Cardiac muscle cell (in vitro differentiated cells and primary cell): ENCODE results near the gene CENPP. TPM values are rescaled to one million over a fixed set of nuclear protein-coding genes. Genes with fewer than 3 reads are reported as not detected.

Source experiments
- DNase-seq, 2 donors: peaks; one replicate each; pipeline versions ENCODE4 v3.0.0 to v3.0.0-alpha.2; 2010 to 2017; ENCODE audit warnings: low read depth in 1 of 2, low spot score in 1 of 2
- H3K27ac ChIP-seq: fragments of 200-600 bp; sonication (generic); 2 replicates; pipeline ENCODE4 v1.5.1; 2016
- H3K27me3 ChIP-seq: fragments of 200-600 bp; sonication (generic); 2 replicates; pipeline ENCODE4 v1.6.0; 2016; ENCODE audit warnings: control low read depth
- H3K36me3 ChIP-seq: fragments of 200-600 bp; sonication (generic); 2 replicates; pipeline ENCODE4 v1.5.1; 2016; ENCODE audit warnings: control low read depth
- H3K4me1 ChIP-seq: fragments of 200-600 bp; sonication (generic); 2 replicates; pipeline ENCODE4 v1.8.1; 2017; ENCODE audit warnings: low read depth, mild to moderate bottlenecking, mixed run types
- H3K4me3 ChIP-seq: fragments of 200-600 bp; sonication (generic); 2 replicates; pipeline ENCODE4 v1.5.1; 2016; ENCODE audit warnings: mild to moderate bottlenecking
- H3K9me3 ChIP-seq: fragments of 200-600 bp; sonication (generic); 2 replicates; pipeline ENCODE4 v1.5.1; 2017; ENCODE audit warnings: low read depth, mild to moderate bottlenecking, control low read depth
- CTCF ChIP-seq: IDR thresholded peaks from 2 replicates; pipeline ENCODE4 v1.5.1; 2012; ENCODE audit warnings: low read depth, mild to moderate bottlenecking, low read length
- polyA plus RNA-seq: library from polyadenylated mRNA; unstranded; fragments of >200 nt; fragmentation: Nextera tagmentation; extraction: Ambion mirVana; gene quantifications from 2 replicates; pipeline ENCODE4 v1.2.1, GENCODE V29; 2016
- total RNA-seq: library from RNA; depleted of rRNA; stranded (reverse); fragments of >200 nt; gene quantifications from 2 replicates; pipeline ENCODE4 v1.2.3, GENCODE V29; 2016

CENPP gene
- total and polyA plus RNA-seq, 2 experiments from 2014 or later, result 1.6 to 5.0 TPM

GRCh38 chr9:92535940-92536850, 210.4 kb downstream of the CENPP start, which contains the start of gene ECM2:
TSS of gene ECM2 (minus strand) at chr9:92535990. CDS start at chr9:92522866, 13,124 bp downstream.
- peak in 1 of 2 donors; percentile 79 for DNase-seq
- no peaks in the 10 kb centered on the region for H3K9me3 ChIP-seq
- no peaks in the 10 kb centered on the region for H3K27me3 ChIP-seq
- no peaks in the 10 kb centered on the region for H3K4me1 ChIP-seq
- H3K4me3 ChIP-seq, result no peak within 1 kb of the TSS
- no peak within 1 kb of the TSS for H3K27ac ChIP-seq
- no peak for TF ChIP-seq CTCF
- H3K36me3 ChIP-seq, result no peaks in the 10 kb centered on the region

GRCh38 chr9:92538541-92538940, 212.8 kb downstream of the CENPP start:
- H3K36me3 ChIP-seq, result no peaks in the 10 kb centered on the region
- no peaks in the 10 kb centered on the region for H3K27me3 ChIP-seq
- H3K9me3 ChIP-seq, result no peaks in the 10 kb centered on the region
- TF ChIP-seq CTCF, result no peak
- peak in 1 of 2 donors; percentile 20 for DNase-seq
- no peak overlapping the region for H3K4me3 ChIP-seq
- no peaks in the 10 kb centered on the region for H3K4me1 ChIP-seq
- H3K27ac ChIP-seq, result no peak overlapping the region

DNA sequence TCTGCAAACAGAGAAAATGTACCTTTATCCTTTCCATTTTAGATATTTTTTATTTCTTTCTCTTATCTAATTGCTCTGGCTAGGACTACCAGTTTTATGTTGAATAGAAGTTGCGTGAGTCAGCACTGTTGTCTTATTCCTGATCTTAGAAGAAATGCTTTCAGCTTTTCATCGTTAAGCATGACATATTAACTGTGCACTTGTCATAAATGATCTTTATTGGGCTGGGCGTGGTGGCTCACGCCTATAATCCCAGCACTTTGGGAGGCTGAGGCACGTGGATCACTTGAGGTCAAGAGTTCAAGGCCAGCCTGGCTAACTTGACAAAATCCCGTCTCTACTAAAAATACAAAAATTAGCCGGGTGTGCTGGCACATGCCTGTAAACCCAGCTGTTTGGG, 218.2 kb downstream of the CENPP start:
- H3K4me3 ChIP-seq, result no peak overlapping the region
- H3K36me3 ChIP-seq, result no peaks in the 10 kb centered on the region
- TF ChIP-seq CTCF, result no peak
- no peaks in the 10 kb centered on the region for H3K9me3 ChIP-seq
- no peak for DNase-seq
- no peaks in the 10 kb centered on the region for H3K4me1 ChIP-seq
- no peaks in the 10 kb centered on the region for H3K27me3 ChIP-seq
- H3K27ac ChIP-seq, result no peak overlapping the region

DNA sequence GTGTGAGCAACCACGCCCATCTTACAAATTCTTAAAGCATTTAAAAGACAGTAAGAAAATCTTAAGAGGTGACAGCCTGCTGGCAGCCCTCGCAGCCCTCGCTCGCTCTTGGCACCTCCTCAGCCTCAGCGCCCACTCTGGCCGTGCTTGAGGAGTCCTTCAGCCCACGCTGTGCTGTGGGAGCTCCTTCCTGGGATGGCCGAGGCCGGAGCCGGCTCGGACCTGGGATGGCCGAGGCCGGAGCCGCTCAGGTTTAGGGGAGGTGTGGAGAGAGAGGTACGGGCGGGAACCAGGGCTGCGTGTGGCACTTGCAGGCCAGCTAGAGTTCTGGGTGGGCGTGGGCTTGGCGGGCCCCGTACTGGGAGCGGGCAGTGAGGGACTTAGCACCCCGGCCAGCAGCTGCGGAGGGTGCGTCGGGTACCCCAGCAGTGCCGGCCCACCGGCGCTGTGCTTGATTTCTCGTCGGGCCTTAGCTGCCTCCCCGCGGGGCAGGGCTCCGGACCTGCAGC, 219.3 kb downstream of the CENPP start:
- Histone ChIP-seq H3K9me3 (no peaks in the 10 kb centered on the region), H3K36me3 (no peaks in the 10 kb centered on the region), H3K4me3 (no peak overlapping the region), H3K4me1 (no peaks in the 10 kb centered on the region), H3K27me3 (no peaks in the 10 kb centered on the region), H3K27ac (no peak overlapping the region)
- no peak for DNase-seq
- TF ChIP-seq CTCF, result no peak

DNA sequence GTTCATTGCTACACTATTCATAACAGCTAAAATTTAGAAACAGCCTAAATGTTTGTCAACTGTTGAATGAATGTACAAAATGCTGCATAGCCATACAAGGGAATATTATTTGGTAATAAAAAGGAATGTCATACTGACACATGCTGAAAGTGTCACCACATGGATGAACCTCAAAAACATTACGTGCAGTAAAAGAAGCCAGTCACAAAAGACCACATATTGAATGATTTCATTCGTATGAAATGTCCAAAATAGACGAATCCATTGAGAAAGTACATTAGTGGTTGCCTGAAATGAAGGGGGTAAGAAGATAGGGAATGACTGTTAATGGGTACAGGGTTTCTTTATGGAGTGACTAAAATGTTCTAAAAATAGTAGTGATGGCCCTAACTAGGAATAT, 221.6 kb downstream of the CENPP start:
- no peaks in the 10 kb centered on the region for H3K4me1 ChIP-seq
- H3K36me3 ChIP-seq, result no peaks in the 10 kb centered on the region
- no peak for TF ChIP-seq CTCF

More for the DNA sequence above, 221.6 kb downstream of the CENPP start:
- Histone ChIP-seq H3K9me3 (no peaks in the 10 kb centered on the region), H3K4me3 (no peak overlapping the region), H3K27ac (no peak overlapping the region), H3K27me3 (no peaks in the 10 kb centered on the region)
- no peak for DNase-seq
